SK-N-SH (cell line): ENCODE results near the gene IL16. TPM values are rescaled to one million over a fixed set of nuclear protein-coding genes. Genes with fewer than 3 reads are reported as not detected.

Experiments used
- CTCF ChIA-PET: fragments of 300-600, 350-600 bp; formaldehyde crosslinking; extraction: SDS; loops from one replicate; lab custom pipeline; 2021; lab: Yijun Ruan, JAX
- POLR2A ChIA-PET: fragments of 350-600 bp; sonication (Branson Sonifier 250); formaldehyde crosslinking; extraction: SDS; loops from one replicate; lab custom pipeline; 2020; ENCODE audit warnings: antibody characterized with exemption, inconsistent platforms; lab: Yijun Ruan, JAX
- DNase-seq: peaks from one replicate; pipeline ENCODE4 v3.0.0; 2012
- H2AFZ ChIP-seq: fragments of 200-600 bp; sonication (generic); 2 replicates; pipeline ENCODE4 v1.8.1; 2016; ENCODE audit warnings: antibody characterized with exemption, mild to moderate bottlenecking, low read depth
- H3F3A ChIP-seq: fragments of 200-600 bp; sonication (generic); replicated peaks from 2 replicates; pipeline ENCODE3; 2016; ENCODE audit warnings: antibody characterized with exemption, mild to moderate bottlenecking; ENCODE audit not compliant: insufficient read depth
- H3K27ac ChIP-seq, 2 experiments: fragments of 200-500 bp in 1 of 2; fragments of 200-600 bp in 1 of 2; sonication (Bioruptor generic) in 1 of 2; sonication (generic), shearing (Covaris generic) in 1 of 2; 2 replicates each; pipeline versions ENCODE4 v1.5.1 to v1.6.1; 2014 to 2016; ENCODE audit warnings: low read depth in 2 of 2, inconsistent platforms in 1 of 2, low read length in 1 of 2, mild to moderate bottlenecking in 1 of 2, mixed read lengths in 1 of 2
- H3K27me3 ChIP-seq: fragments of 200-600 bp; sonication (generic), shearing (Covaris generic); 2 replicates; pipeline ENCODE4 v1.6.1; 2016; ENCODE audit warnings: mixed run types; ENCODE audit not compliant: insufficient read depth
- H3K36me3 ChIP-seq, 2 experiments: fragments of 200-500 bp in 1 of 2; fragments of 200-600 bp in 1 of 2; sonication (Bioruptor generic) in 1 of 2; sonication (generic) in 1 of 2; replicated peaks in 1 of 2; 2 replicates each; pipeline versions ENCODE3 to v1.5.1; 2014 to 2016; ENCODE audit warnings: low read length in 1 of 2, mild to moderate bottlenecking in 1 of 2; ENCODE audit not compliant: insufficient read depth in 2 of 2, control insufficient read depth in 1 of 2
- H3K4me1 ChIP-seq, 2 experiments: fragments of 200-500 bp in 1 of 2; fragments of 200-600 bp in 1 of 2; sonication (Bioruptor generic) in 1 of 2; sonication (generic), shearing (Covaris generic) in 1 of 2; 2 replicates each; pipeline versions ENCODE4 v1.5.1 to v1.6.1; 2014 to 2016; ENCODE audit warnings: low read depth in 1 of 2, low read length in 1 of 2, mixed run types in 1 of 2; ENCODE audit not compliant: insufficient read depth in 2 of 2, control insufficient read depth in 1 of 2
- H3K4me2 ChIP-seq: fragments of 200-600 bp; sonication (generic), shearing (Covaris generic); 2 replicates; pipeline ENCODE4 v1.6.1; 2017; ENCODE audit warnings: mixed run types
- H3K4me3 ChIP-seq, 2 experiments: fragments of 200-500 bp in 1 of 2; fragments of 200-600 bp in 1 of 2; sonication (Bioruptor generic) in 1 of 2; sonication (generic), shearing (Covaris generic) in 1 of 2; 2 replicates each; pipeline versions ENCODE4 v1.5.1 to v1.8.1; 2014 to 2016; ENCODE audit warnings: low read depth in 2 of 2, inconsistent platforms in 1 of 2, low read length in 1 of 2, mild to moderate bottlenecking in 1 of 2, mixed read lengths in 1 of 2, moderate library complexity in 1 of 2
- H3K79me2 ChIP-seq: fragments of 200-600 bp; sonication (generic); 2 replicates; pipeline ENCODE4 v1.8.1; 2017; ENCODE audit warnings: mild to moderate bottlenecking; ENCODE audit not compliant: insufficient read depth
- H3K9ac ChIP-seq: fragments of 200-600 bp; sonication (generic); 2 replicates; pipeline ENCODE4 v1.6.1; 2017; ENCODE audit warnings: mixed run types
- H3K9me2 ChIP-seq: fragments of 200-600 bp; sonication (generic); 2 replicates; pipeline ENCODE4 v1.6.1; 2017; ENCODE audit warnings: mixed run types
- H3K9me3 ChIP-seq: fragments of 200-600 bp; sonication (generic); 2 replicates; pipeline ENCODE4 v1.6.1; 2017; ENCODE audit warnings: mixed run types, mild to moderate bottlenecking, moderate library complexity
- H4K20me1 ChIP-seq: fragments of 200-600 bp; sonication (generic); 2 replicates; pipeline ENCODE4 v1.6.1; 2017; ENCODE audit warnings: mild to moderate bottlenecking, mixed run types; ENCODE audit not compliant: insufficient read depth
- EP300 ChIP-seq, 2 experiments: IDR thresholded peaks; 2 replicates each; pipeline versions ENCODE4 v1.4.0 to v1.6.1; 2012; ENCODE audit warnings: borderline replicate concordance in 1 of 2, low read depth in 1 of 2, low read length in 1 of 2
- EZH2phosphoT487 ChIP-seq: fragments of 200-600 bp; sonication (generic); IDR thresholded peaks from 2 replicates; pipeline ENCODE4 v1.6.1; 2017; ENCODE audit warnings: low read depth, mixed run types, mild to moderate bottlenecking, antibody characterized with exemption, moderate library complexity, borderline replicate concordance
- FOXJ3 ChIP-seq: sonication (generic); formaldehyde crosslinking; IDR thresholded peaks from 2 replicates; pipeline ENCODE4 v1.5.1; 2020; ENCODE audit warnings: mild to moderate bottlenecking, missing genetic modification reagents
- JUND ChIP-seq: IDR thresholded peaks from 2 replicates; pipeline ENCODE4 v1.4.0; 2012
- MXI1 ChIP-seq: IDR thresholded peaks from 2 replicates; pipeline ENCODE4 v1.6.1; 2012; ENCODE audit warnings: mild to moderate bottlenecking, low read depth, low read length, improper control_type of control experiment
- NRF1 ChIP-seq: IDR thresholded peaks from 2 replicates; pipeline ENCODE4 v1.6.1; 2012; ENCODE audit warnings: low read depth, mild to moderate bottlenecking, low read length
- POLR2AphosphoS5 ChIP-seq: IDR thresholded peaks from 2 replicates; pipeline ENCODE4 v1.6.1; 2012; ENCODE audit warnings: low read depth, low read length
- RAD21 ChIP-seq: IDR thresholded peaks from 2 replicates; pipeline ENCODE4 v1.6.1; 2012; ENCODE audit warnings: mild to moderate bottlenecking, low read length
- REST ChIP-seq: IDR thresholded peaks from 2 replicates; pipeline ENCODE4 v1.6.1; 2012; ENCODE audit warnings: mild to moderate bottlenecking, low read depth, low read length, moderate library complexity
- RFX5 ChIP-seq: IDR thresholded peaks from 2 replicates; pipeline ENCODE4 v1.6.1; 2012; ENCODE audit warnings: mild to moderate bottlenecking, improper control_type of control experiment, low read length
- RXRA ChIP-seq: IDR thresholded peaks from 2 replicates; pipeline ENCODE4 v1.4.0; 2012; ENCODE audit warnings: low read depth, mild to moderate bottlenecking, borderline replicate concordance
- TAF1 ChIP-seq: IDR thresholded peaks from 2 replicates; pipeline ENCODE4 v1.6.1; 2012; ENCODE audit warnings: low read depth, mild to moderate bottlenecking, low read length, moderate library complexity, borderline replicate concordance
- TCF12 ChIP-seq: IDR thresholded peaks from 2 replicates; pipeline ENCODE4 v1.4.0; 2012
- TEAD4 ChIP-seq: IDR thresholded peaks from 2 replicates; pipeline ENCODE4 v1.4.0; 2012; ENCODE audit warnings: mild to moderate bottlenecking, borderline replicate concordance; ENCODE audit not compliant: insufficient read depth
- USF1 ChIP-seq: IDR thresholded peaks from 2 replicates; pipeline ENCODE4 v1.4.0; 2012; ENCODE audit warnings: low read depth, borderline replicate concordance
- YY1 ChIP-seq: IDR thresholded peaks from 2 replicates; pipeline ENCODE4 v1.4.0; 2012; ENCODE audit warnings: low read depth, mild to moderate bottlenecking
- WGBS: methylation state at CpG from one replicate; pipeline ENCODE4 v1.1.6; 2017; ENCODE audit warnings: low lambda C conversion rate; 5-methylcytosine and 5-hydroxymethylcytosine counted together
- polyA plus RNA-seq, 3 experiments: library from polyadenylated mRNA; depleted of rRNA; stranded (reverse); fragments of >200 nt; gene quantifications; 2 replicates each; pipeline ENCODE4 v1.2.3, GENCODE V29; 2012
- TF ChIP-seq, protein P1 (sequence below): IDR thresholded peaks from 2 replicates; pipeline ENCODE4; 2012
- TF ChIP-seq, protein P2 (sequence below): IDR thresholded peaks from 2 replicates; pipeline ENCODE4 v1.4.0; 2012; ENCODE audit warnings: low read depth, borderline replicate concordance
- TF ChIP-seq, protein P3 (sequence below): IDR thresholded peaks from 2 replicates; pipeline ENCODE4 v1.4.0; 2012; ENCODE audit warnings: low read depth

IL16 gene
- polyA plus RNA-seq, 1 of the 3 experiments (the other 2 are of a cell fraction) = not detected

DNA sequence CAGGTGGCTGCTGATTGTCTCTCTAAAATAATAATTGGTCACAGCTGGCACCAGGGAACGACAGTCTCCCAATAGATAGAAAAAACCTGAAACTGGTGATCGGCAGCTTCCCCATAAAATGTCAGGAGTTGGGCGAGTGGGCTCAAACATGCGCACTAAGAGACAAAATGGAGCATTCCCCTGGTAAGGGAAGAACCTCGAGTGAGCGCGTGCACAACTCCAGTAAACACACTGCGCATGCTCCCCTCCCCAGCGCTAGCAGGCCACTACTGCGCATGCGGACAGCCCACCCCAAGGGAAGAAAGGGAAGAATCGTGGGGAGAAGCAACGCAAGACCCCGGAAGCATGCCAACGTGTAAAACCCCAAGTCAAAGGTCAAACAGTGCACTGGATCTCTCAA lies 134.9 kb downstream of the IL16 start:
- Histone ChIP-seq H2AFZ (no peak overlapping the region), H3K9me2 (no peaks in the 10 kb centered on the region), H3K27me3 (no peaks in the 10 kb centered on the region), H3K27ac (no peak overlapping the region), H3K36me3 (no peaks in the 10 kb centered on the region), H3K79me2 (no peaks in the 10 kb centered on the region), H3K4me3 (no peak overlapping the region), H3K9me3 (no peaks in the 10 kb centered on the region), H3K4me2 (no peak overlapping the region), H3K9ac (no peak overlapping the region), H3K4me1 (peaks cover 0 to 4% of the 10 kb centered on the region in 2 experiments; a peak in 1 of 4 replicates), H4K20me1 (no peaks in the 10 kb centered on the region), H3F3A (peaks cover 14% of the 10 kb centered on the region)
- POLR2A ChIA-PET = no interaction called here
- CTCF ChIA-PET = interaction anchor here (0.7 kb wide), 1 partner anchor 65 kb away, joined by 3 read pairs; no protein-coding TSS in a partner anchor
- WGBS = 85% methylated on average over 15 of the region's 15 CpGs
- DNase-seq = no peak
- TF ChIP-seq REST (no peak), FOXJ3 (CRISPR knock-in tag) (no peak), TCF12 (no peak), TAF1 (no peak), TEAD4 (no peak), USF1 (no peak), POLR2AphosphoS5 (no peak), EZH2phosphoT487 (no peak)
- TF ChIP-seq, protein P1, sequence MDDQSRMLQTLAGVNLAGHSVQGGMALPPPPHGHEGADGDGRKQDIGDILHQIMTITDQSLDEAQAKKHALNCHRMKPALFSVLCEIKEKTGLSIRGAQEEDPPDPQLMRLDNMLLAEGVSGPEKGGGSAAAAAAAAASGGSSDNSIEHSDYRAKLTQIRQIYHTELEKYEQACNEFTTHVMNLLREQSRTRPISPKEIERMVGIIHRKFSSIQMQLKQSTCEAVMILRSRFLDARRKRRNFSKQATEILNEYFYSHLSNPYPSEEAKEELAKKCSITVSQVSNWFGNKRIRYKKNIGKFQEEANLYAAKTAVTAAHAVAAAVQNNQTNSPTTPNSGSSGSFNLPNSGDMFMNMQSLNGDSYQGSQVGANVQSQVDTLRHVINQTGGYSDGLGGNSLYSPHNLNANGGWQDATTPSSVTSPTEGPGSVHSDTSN = no peak

GRCh38 chr15:81332326-81332725 lies 135.6 kb downstream of the IL16 start:
- no peak for DNase-seq
- Histone ChIP-seq H3K27ac (no peak overlapping the region), H3K4me3 (no peak overlapping the region), H3K9me2 (no peaks in the 10 kb centered on the region), H3F3A (peaks cover 10% of the 10 kb centered on the region)
- CTCF ChIA-PET = no interaction called here
- no peak for TF ChIP-seq RFX5
- TF ChIP-seq MXI1 = no peak
- TF ChIP-seq YY1 = no peak
- TF ChIP-seq, protein P2, sequence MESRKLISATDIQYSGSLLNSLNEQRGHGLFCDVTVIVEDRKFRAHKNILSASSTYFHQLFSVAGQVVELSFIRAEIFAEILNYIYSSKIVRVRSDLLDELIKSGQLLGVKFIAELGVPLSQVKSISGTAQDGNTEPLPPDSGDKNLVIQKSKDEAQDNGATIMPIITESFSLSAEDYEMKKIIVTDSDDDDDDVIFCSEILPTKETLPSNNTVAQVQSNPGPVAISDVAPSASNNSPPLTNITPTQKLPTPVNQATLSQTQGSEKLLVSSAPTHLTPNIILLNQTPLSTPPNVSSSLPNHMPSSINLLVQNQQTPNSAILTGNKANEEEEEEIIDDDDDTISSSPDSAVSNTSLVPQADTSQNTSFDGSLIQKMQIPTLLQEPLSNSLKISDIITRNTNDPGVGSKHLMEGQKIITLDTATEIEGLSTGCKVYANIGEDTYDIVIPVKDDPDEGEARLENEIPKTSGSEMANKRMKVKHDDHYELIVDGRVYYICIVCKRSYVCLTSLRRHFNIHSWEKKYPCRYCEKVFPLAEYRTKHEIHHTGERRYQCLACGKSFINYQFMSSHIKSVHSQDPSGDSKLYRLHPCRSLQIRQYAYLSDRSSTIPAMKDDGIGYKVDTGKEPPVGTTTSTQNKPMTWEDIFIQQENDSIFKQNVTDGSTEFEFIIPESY = no peak
- no peak for TF ChIP-seq NRF1
- no peak for TF ChIP-seq RAD21
- no peak for TF ChIP-seq JUND
- no peak for TF ChIP-seq USF1
- no peak for TF ChIP-seq RXRA
- no peak for TF ChIP-seq EP300 (IDR thresholded peaks at IDR 0.05; ENCODE audit: borderline replicate concordance in 1 of 2, low read depth in 1 of 2, low read length in 1 of 2)
- TF ChIP-seq, protein P3, sequence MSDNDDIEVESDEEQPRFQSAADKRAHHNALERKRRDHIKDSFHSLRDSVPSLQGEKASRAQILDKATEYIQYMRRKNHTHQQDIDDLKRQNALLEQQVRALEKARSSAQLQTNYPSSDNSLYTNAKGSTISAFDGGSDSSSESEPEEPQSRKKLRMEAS = no peak
- TF ChIP-seq, all 33 proteins: peak for 0
- no peaks in the 10 kb centered on the region for H3K79me2 ChIP-seq
- no CpG with 5 or more reads among the region's 12 CpGs for whole genome bisulfite sequencing
- H3K27me3 ChIP-seq = no peaks in the 10 kb centered on the region
- no peaks in the 10 kb centered on the region for H3K36me3 ChIP-seq
- H2AFZ ChIP-seq = no peak overlapping the region
- POLR2A ChIA-PET = no interaction called here
- H3K4me1 ChIP-seq = peaks cover 0 to 4% of the 10 kb centered on the region in 2 experiments; a peak in 1 of 4 replicates
- no peak overlapping the region for H3K9ac ChIP-seq
- no peaks in the 10 kb centered on the region for H3K9me3 ChIP-seq
- H3K4me2 ChIP-seq = no peak overlapping the region
- H4K20me1 ChIP-seq = no peaks in the 10 kb centered on the region
